ENCODE data around the gene PODXL2.

The PODXL2 gene

DNA sequence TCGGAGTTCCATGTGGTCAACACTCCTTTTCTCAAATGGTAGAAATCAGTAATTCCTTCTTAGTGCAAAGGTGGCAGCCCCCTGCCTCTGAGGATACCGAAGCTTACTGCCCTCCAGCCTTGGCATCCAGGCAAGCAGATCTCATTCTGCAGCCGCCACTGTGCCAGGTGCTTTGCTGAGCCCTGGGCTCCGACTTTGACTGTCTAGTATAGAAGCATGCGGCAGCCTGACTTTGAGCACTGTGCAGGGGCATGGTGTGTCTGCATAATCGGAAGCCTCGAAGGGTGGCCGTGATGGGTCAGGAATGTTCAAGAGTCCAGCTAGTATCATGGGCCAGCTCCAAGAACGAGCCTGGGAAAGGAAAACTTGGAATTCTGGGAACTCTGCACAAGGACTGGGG is 83.5 kb downstream of the PODXL2 start:
- H2AFZ ChIP-seq (ENCODE audit: insufficient read depth, low read length, poor library complexity), result no peak overlapping the region

DNA sequence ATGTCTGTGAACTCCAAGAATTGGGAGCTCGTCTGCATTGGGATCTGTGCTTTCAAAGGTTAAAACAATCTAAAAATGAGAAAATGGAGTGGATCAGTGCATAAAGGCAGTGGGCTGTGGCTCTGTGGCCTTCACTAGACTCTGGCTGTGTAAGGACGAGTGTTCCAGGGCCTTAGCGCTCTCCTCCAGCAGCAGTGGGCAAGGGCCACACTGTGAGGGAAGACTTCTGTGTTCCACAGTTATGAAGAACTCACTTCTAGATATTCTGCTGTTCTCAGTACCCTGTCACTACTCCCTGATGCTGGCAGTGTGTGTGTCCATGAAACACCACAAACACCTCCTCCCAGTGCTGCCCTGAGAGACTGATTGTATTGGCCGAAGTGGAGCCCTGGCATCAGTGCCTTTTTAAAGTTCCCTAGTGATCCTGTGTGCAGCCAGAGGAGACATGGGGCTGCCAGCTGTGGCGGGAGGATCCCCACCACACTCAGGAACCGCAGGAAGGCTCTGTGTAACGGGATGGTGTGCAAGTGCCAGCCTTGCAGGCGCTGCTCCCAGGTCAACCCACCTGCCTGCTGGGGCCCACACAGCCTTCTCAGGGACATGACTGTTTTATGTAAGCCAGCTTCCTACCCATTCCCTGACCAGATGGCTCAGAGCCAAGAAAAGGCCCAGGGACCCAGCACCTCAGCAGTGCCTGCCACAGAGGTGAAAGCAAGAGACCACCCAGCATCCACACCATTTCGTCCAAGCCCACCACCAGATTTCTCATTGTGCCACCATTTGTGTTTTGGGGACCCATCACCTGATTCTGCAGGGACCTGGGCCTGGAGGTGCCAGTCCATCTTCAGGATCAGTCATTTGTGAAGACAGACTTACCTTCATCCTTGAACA is 84.1 kb downstream of the PODXL2 start:
- H2BK5ac ChIP-seq (ENCODE audit: low read depth, low read length, poor library complexity), result no peak overlapping the region
- no peak overlapping the region for H3K4me2 ChIP-seq (ENCODE audit: low read length)
- H3K4me1 ChIP-seq (ENCODE audit: control insufficient read depth in 1 of 2, insufficient read depth in 2 of 2, low read length in 2 of 2), result peaks cover 0 to 2% of the 10 kb centered on the region in 2 experiments
- H2AK5ac ChIP-seq (ENCODE audit: low read length), result no peak overlapping the region
- no peak overlapping the region for H4K8ac ChIP-seq (ENCODE audit: low read depth, low read length)
- WGBS (ENCODE audit: extremely low coverage, insufficient coverage, insufficient read length), result no CpG with 5 or more reads among the region's 9 CpGs
- no peak overlapping the region for H2AFZ ChIP-seq (ENCODE audit: insufficient read depth, low read length, poor library complexity)
- no peak overlapping the region for H4K91ac ChIP-seq (ENCODE audit: low read depth, low read length)
- H3K4ac ChIP-seq (ENCODE audit: low read depth, low read length), result no peak overlapping the region
- no peak overlapping the region for H3K9ac ChIP-seq (ENCODE audit: low read length)
- no peak overlapping the region for H2BK120ac ChIP-seq (ENCODE audit: insufficient read depth, low read length, poor library complexity)
- no peaks in the 10 kb centered on the region for H3K79me1 ChIP-seq (ENCODE audit: low read length)
- DNase-seq, result no peak
- H3K79me2 ChIP-seq (ENCODE audit: control insufficient read depth, insufficient read depth, low read length, poor library complexity), result no peaks in the 10 kb centered on the region
- H3K23ac ChIP-seq (ENCODE audit: low read length), result no peak overlapping the region
- H2BK12ac ChIP-seq (ENCODE audit: low read length), result no peak overlapping the region
- no peaks in the 10 kb centered on the region for H3K27me3 ChIP-seq (ENCODE audit: insufficient read depth, low read length)
- H3K4me3 ChIP-seq (ENCODE audit: low read depth, low read length), result no peak overlapping the region
- no peak overlapping the region for H3K27ac ChIP-seq (ENCODE audit: low read depth, low read length)
- no peak overlapping the region for H4K12ac ChIP-seq (ENCODE audit: low read depth, low read length)
- no peaks in the 10 kb centered on the region for H3K36me3 ChIP-seq (ENCODE audit: control insufficient read depth in 1 of 2, insufficient read depth in 2 of 2, low read length in 2 of 2)
- H3K14ac ChIP-seq (ENCODE audit: low read length), result no peak overlapping the region
- H3K9me3 ChIP-seq (ENCODE audit: insufficient read depth, low read depth, low read length), result no peaks in the 10 kb centered on the region
- no peak overlapping the region for H3K18ac ChIP-seq (ENCODE audit: low read length)

More for the DNA sequence above, 83.5 kb downstream of the PODXL2 start:
- Histone ChIP-seq H2BK5ac (ENCODE audit: low read depth, low read length, poor library complexity) (no peak overlapping the region), H3K27me3 (ENCODE audit: insufficient read depth, low read length) (no peaks in the 10 kb centered on the region), H3K79me2 (ENCODE audit: control insufficient read depth, insufficient read depth, low read length, poor library complexity) (no peaks in the 10 kb centered on the region), H3K79me1 (ENCODE audit: low read length) (no peaks in the 10 kb centered on the region), H3K14ac (ENCODE audit: low read length) (no peak overlapping the region), H3K9me3 (ENCODE audit: insufficient read depth, low read depth, low read length) (no peaks in the 10 kb centered on the region), H4K12ac (ENCODE audit: low read depth, low read length) (no peak overlapping the region), H2AK5ac (ENCODE audit: low read length) (no peak overlapping the region), H3K4ac (ENCODE audit: low read depth, low read length) (no peak overlapping the region), H2BK12ac (ENCODE audit: low read length) (no peak overlapping the region), H4K8ac (ENCODE audit: low read depth, low read length) (no peak overlapping the region), H3K27ac (ENCODE audit: low read depth, low read length) (no peak overlapping the region), H3K36me3 (ENCODE audit: control insufficient read depth in 1 of 2, insufficient read depth in 2 of 2, low read length in 2 of 2) (no peaks in the 10 kb centered on the region), H3K9ac (ENCODE audit: low read length) (no peak overlapping the region), H4K91ac (ENCODE audit: low read depth, low read length) (no peak overlapping the region), H3K4me3 (ENCODE audit: low read depth, low read length) (no peak overlapping the region), H2BK120ac (ENCODE audit: insufficient read depth, low read length, poor library complexity) (no peak overlapping the region), H3K4me1 (ENCODE audit: control insufficient read depth in 1 of 2, insufficient read depth in 2 of 2, low read length in 2 of 2) (peaks cover 0 to 2% of the 10 kb centered on the region in 2 experiments), H3K4me2 (ENCODE audit: low read length) (no peak overlapping the region), H3K23ac (ENCODE audit: low read length) (no peak overlapping the region), H3K18ac (ENCODE audit: low read length) (no peak overlapping the region)
- no peak for DNase-seq
- no CpG with 5 or more reads among the region's 9 CpGs for WGBS (ENCODE audit: extremely low coverage, insufficient coverage, insufficient read length)

DNA sequence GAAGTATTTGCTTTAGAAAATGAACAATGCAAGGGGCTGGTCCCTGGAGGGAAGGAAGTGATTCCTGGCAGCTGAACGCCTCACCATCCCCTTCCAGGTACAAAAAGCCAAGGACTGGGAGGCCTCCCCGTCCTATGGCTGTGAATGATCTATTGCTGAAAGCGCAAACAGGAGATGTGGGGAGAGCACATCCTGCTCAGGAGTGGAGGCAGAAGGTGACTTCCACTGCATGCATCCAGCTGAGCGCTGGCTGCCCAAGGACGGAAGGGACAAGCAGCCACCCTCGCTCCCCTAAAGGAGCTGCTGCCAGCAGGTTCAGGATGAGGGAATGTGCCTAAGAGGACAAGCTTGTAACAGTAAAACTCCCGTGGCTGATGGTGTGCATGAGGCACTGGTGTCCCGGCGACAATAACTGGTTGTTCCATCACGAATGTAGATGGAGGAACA is 85.2 kb downstream of the PODXL2 start:
- H4K8ac ChIP-seq (ENCODE audit: low read depth, low read length), result no peak overlapping the region
- H3K4me2 ChIP-seq (ENCODE audit: low read length), result no peak overlapping the region
- no peaks in the 10 kb centered on the region for H3K79me2 ChIP-seq (ENCODE audit: control insufficient read depth, insufficient read depth, low read length, poor library complexity)
- H3K4ac ChIP-seq (ENCODE audit: low read depth, low read length), result no peak overlapping the region
- no peak overlapping the region for H3K18ac ChIP-seq (ENCODE audit: low read length)
- H3K4me3 ChIP-seq (ENCODE audit: low read depth, low read length), result no peak overlapping the region
- H2BK5ac ChIP-seq (ENCODE audit: low read depth, low read length, poor library complexity), result no peak overlapping the region
- no peak overlapping the region for H3K9ac ChIP-seq (ENCODE audit: low read length)
- no peak overlapping the region for H3K27ac ChIP-seq (ENCODE audit: low read depth, low read length)
- no peaks in the 10 kb centered on the region for H3K79me1 ChIP-seq (ENCODE audit: low read length)
- H2BK12ac ChIP-seq (ENCODE audit: low read length), result no peak overlapping the region
- no peak overlapping the region for H4K91ac ChIP-seq (ENCODE audit: low read depth, low read length)
- DNase-seq, result no peak
- no peak overlapping the region for H3K14ac ChIP-seq (ENCODE audit: low read length)
- H2AK5ac ChIP-seq (ENCODE audit: low read length), result no peak overlapping the region
- no peaks in the 10 kb centered on the region for H3K36me3 ChIP-seq (ENCODE audit: control insufficient read depth in 1 of 2, insufficient read depth in 2 of 2, low read length in 2 of 2)
- no peak overlapping the region for H2AFZ ChIP-seq (ENCODE audit: insufficient read depth, low read length, poor library complexity)
- no peak overlapping the region for H2BK120ac ChIP-seq (ENCODE audit: insufficient read depth, low read length, poor library complexity)
- no peak overlapping the region for H3K23ac ChIP-seq (ENCODE audit: low read length)
- no peak overlapping the region for H4K12ac ChIP-seq (ENCODE audit: low read depth, low read length)
- H3K4me1 ChIP-seq (ENCODE audit: control insufficient read depth in 1 of 2, insufficient read depth in 2 of 2, low read length in 2 of 2), result peaks cover 0 to 2% of the 10 kb centered on the region in 2 experiments
- no CpG with 5 or more reads among the region's 10 CpGs for WGBS (ENCODE audit: extremely low coverage, insufficient coverage, insufficient read length)
- H3K27me3 ChIP-seq (ENCODE audit: insufficient read depth, low read length), result no peaks in the 10 kb centered on the region
- no peaks in the 10 kb centered on the region for H3K9me3 ChIP-seq (ENCODE audit: insufficient read depth, low read depth, low read length)

DNA sequence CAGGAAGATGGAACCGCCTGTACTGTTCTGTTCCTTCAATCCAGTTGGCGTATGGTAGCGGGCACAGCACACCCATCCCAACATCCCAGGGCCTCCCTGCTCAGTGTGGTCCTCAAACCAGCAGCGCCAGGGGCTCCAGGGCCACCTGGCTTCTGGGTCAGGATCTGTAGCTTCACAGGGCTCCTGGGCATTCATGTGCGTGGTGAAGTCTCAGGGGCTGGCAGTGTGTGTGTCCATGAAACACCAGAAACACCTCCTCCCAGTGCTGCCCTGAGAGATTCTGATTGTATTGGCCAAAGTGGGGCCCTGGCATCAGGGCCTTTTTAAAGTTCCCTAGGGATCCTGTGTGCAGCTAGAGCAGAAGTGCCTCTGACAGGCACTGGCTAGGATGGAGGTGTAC is 85.9 kb downstream of the PODXL2 start:
- no peak overlapping the region for H2BK5ac ChIP-seq (ENCODE audit: low read depth, low read length, poor library complexity)
- no peak overlapping the region for H3K9ac ChIP-seq (ENCODE audit: low read length)
- no peak overlapping the region for H3K4me2 ChIP-seq (ENCODE audit: low read length)
- H2BK120ac ChIP-seq (ENCODE audit: insufficient read depth, low read length, poor library complexity), result no peak overlapping the region
- DNase-seq, result no peak
- no peaks in the 10 kb centered on the region for H3K27me3 ChIP-seq (ENCODE audit: insufficient read depth, low read length)
- no peak overlapping the region for H3K23ac ChIP-seq (ENCODE audit: low read length)
- no peak overlapping the region for H2BK12ac ChIP-seq (ENCODE audit: low read length)
- H3K27ac ChIP-seq (ENCODE audit: low read depth, low read length), result no peak overlapping the region
- no CpG with 5 or more reads among the region's 5 CpGs for WGBS (ENCODE audit: extremely low coverage, insufficient coverage, insufficient read length)
- H2AK5ac ChIP-seq (ENCODE audit: low read length), result no peak overlapping the region
- H3K4me3 ChIP-seq (ENCODE audit: low read depth, low read length), result no peak overlapping the region
- no peak overlapping the region for H3K18ac ChIP-seq (ENCODE audit: low read length)
- H3K4me1 ChIP-seq (ENCODE audit: control insufficient read depth in 1 of 2, insufficient read depth in 2 of 2, low read length in 2 of 2), result peaks cover 0 to 2% of the 10 kb centered on the region in 2 experiments
- no peak overlapping the region for H4K91ac ChIP-seq (ENCODE audit: low read depth, low read length)
- H3K4ac ChIP-seq (ENCODE audit: low read depth, low read length), result no peak overlapping the region
- H3K9me3 ChIP-seq (ENCODE audit: insufficient read depth, low read depth, low read length), result no peaks in the 10 kb centered on the region
- H4K12ac ChIP-seq (ENCODE audit: low read depth, low read length), result no peak overlapping the region
- no peaks in the 10 kb centered on the region for H3K36me3 ChIP-seq (ENCODE audit: control insufficient read depth in 1 of 2, insufficient read depth in 2 of 2, low read length in 2 of 2)
- no peak overlapping the region for H4K8ac ChIP-seq (ENCODE audit: low read depth, low read length)
- H2AFZ ChIP-seq (ENCODE audit: insufficient read depth, low read length, poor library complexity), result no peak overlapping the region
- H3K14ac ChIP-seq (ENCODE audit: low read length), result no peak overlapping the region
- no peaks in the 10 kb centered on the region for H3K79me2 ChIP-seq (ENCODE audit: control insufficient read depth, insufficient read depth, low read length, poor library complexity)
- H3K79me1 ChIP-seq (ENCODE audit: low read length), result no peaks in the 10 kb centered on the region

All from trophoblast cell (in vitro differentiated cells and primary cell).